HL-60 (cell line): ENCODE measurements around the gene SLC31A2.

Experiments
- DNase-seq, 2 experiments: peaks; one replicate each; pipeline ENCODE4 v3.0.0-alpha.2; 2010 to 2020; ENCODE audit warnings: low read depth in 1 of 2, low spot score in 1 of 2
- H3K27ac ChIP-seq: fragments of 250-450 bp; sonication (Bioruptor Pico); replicated peaks from 2 replicates; pipeline ENCODE4 v1.5.1; 2020; ENCODE audit warnings: mild to moderate bottlenecking, moderate library complexity
- H3K27me3 ChIP-seq: fragments of 250-450 bp; sonication (Bioruptor Pico); 2 replicates; pipeline ENCODE4 v1.5.1; 2021; ENCODE audit warnings: mild to moderate bottlenecking, moderate library complexity; ENCODE audit not compliant: insufficient read depth, poor library complexity, severe bottlenecking
- H3K4me3 ChIP-seq: replicated peaks from 2 replicates; pipeline ENCODE4 v1.5.1; 2011; ENCODE audit warnings: mild to moderate bottlenecking, control low read depth, low read length; ENCODE audit not compliant: insufficient read depth
- CTCF ChIP-seq: IDR thresholded peaks from one replicate; pipeline ENCODE4 v1.5.1; 2011; ENCODE audit warnings: low read length, control low read depth, inconsistent platforms; ENCODE audit not compliant: insufficient read depth
- GABPA ChIP-seq: IDR thresholded peaks from 2 replicates; pipeline ENCODE4 v1.6.1; 2012; ENCODE audit warnings: low read depth
- POLR2AphosphoS5 ChIP-seq: IDR thresholded peaks from 2 replicates; pipeline ENCODE4 v1.6.1; 2012; ENCODE audit warnings: low read depth
- REST ChIP-seq: IDR thresholded peaks from 2 replicates; pipeline ENCODE4 v1.6.1; 2012; ENCODE audit warnings: low read depth; ENCODE audit not compliant: insufficient replicate concordance
- SPI1 ChIP-seq: IDR thresholded peaks from 2 replicates; pipeline ENCODE4 v1.6.1; 2012; ENCODE audit warnings: low read depth, mild to moderate bottlenecking, borderline replicate concordance

SLC31A2 gene

GRCh38 chr9:113183956-113184488 is 33.2 kb downstream of the SLC31A2 start:
- Histone ChIP-seq H3K4me3 (no peak overlapping the region), H3K27me3 (no peaks in the 10 kb centered on the region), H3K27ac (no peak overlapping the region)
- no peak for TF ChIP-seq REST
- DNase-seq = no peak

GRCh38 chr9:113184539-113184938 is 33.7 kb downstream of the SLC31A2 start:
- TF ChIP-seq CTCF (no peak), REST (no peak), GABPA (no peak), POLR2AphosphoS5 (no peak), SPI1 (no peak)
- no peak overlapping the region for H3K4me3 ChIP-seq
- no peak overlapping the region for H3K27ac ChIP-seq
- H3K27me3 ChIP-seq = no peaks in the 10 kb centered on the region
- DNase-seq = no peak

- Histone ChIP-seq H3K27ac (no peak overlapping the region), H3K4me3 (no peak overlapping the region), H3K27me3 (no peaks in the 10 kb centered on the region)
- no peak for DNase-seq
- TF ChIP-seq REST (no peak), GABPA (no peak), POLR2AphosphoS5 (no peak), SPI1 (no peak), CTCF (no peak)
These were observed 34.5 kb downstream of the SLC31A2 start for GRCh38 chr9:113185271-113185670.
